Hepatocyte (in vitro differentiated cells): Measurements from ENCODE around the gene PLXNA3.

Source experiments
- CTCF ChIP-seq: fragments of 200-600 bp; sonication (generic); IDR thresholded peaks from 2 replicates; pipeline ENCODE4 v1.5.1; 2016; ENCODE audit warnings: antibody characterized with exemption, mild to moderate bottlenecking; ENCODE audit not compliant: poor library complexity
- EZH2 ChIP-seq: fragments of 200-600 bp; sonication (generic); IDR thresholded peaks from 2 replicates; pipeline ENCODE4 v1.6.1; 2016; ENCODE audit warnings: antibody characterized with exemption, mild to moderate bottlenecking, borderline replicate concordance

- TF ChIP-seq CTCF, result no peak
- TF ChIP-seq EZH2, result no peak
Observed at GRCh38 chrX:154433605-154434004, 24.5 kb upstream of the PLXNA3 start.
